Head of caudate nucleus (tissue), 42 donors: ENCODE measurements around the gene ADAMTS16.

ENCODE experiments used
- DNase-seq, 42 donors: peaks; one replicate each; pipeline versions ENCODE4 v3.0.0 to v3.0.0-alpha.2; 2020 to 2021; ENCODE audit warnings: mixed read lengths in 7 of 42
- intact Hi-C: fragments of 100-400 bp; cut with DNase I; formaldehyde crosslinking; loops from one replicate; pipeline ENCODE4 v1.15.0; 2022

Gene ADAMTS16

GRCh38 chr5:5351288-5351979 lies 211.3 kb downstream of the ADAMTS16 start:
- DNase-seq: no peak
- intact Hi-C loops: no loop called here

DNA sequence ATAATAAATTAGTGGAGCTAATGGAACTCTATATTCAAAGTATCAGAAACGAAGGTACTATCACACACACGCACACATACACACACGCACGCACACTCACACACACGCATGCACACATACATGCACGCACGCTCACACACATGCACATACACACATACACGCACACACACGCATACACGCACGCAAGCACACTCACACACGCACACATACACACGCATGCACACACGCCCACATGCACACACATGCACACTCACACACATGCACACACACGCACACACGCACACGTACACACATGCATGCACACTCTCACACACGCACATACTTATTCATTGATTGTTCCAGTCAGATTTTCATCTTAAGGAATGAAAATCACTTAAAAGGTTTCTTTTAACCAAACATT lies 212.5 kb downstream of the ADAMTS16 start:
- intact Hi-C loops: no loop called here
- no peak for DNase-seq

DNA sequence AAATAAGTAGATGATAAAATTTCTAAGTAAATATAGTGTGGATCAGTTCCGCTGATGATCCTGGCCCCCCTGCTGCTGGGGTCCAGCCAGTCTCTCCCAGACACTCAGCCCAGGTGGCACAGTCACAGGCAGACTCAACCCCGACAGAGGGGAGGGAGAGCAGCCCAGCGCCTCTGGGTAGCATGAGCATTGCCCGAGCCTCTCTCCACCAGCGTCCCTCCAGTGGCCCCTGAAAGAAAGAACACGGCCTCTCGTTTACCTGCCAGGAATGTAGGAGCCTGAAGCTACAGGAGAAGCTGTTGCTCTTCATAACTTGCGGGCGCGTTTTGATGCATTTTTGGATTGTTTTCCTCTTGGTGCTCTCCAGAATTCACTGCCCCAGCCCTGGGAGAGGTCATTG lies 213.6 kb downstream of the ADAMTS16 start:
- intact Hi-C loops: no loop called here
- no peak for DNase-seq

- no peak for DNase-seq
- intact Hi-C loops: no loop called here
Measured at GRCh38 chr5:5356765-5357164, 216.6 kb downstream of the ADAMTS16 start.

DNA sequence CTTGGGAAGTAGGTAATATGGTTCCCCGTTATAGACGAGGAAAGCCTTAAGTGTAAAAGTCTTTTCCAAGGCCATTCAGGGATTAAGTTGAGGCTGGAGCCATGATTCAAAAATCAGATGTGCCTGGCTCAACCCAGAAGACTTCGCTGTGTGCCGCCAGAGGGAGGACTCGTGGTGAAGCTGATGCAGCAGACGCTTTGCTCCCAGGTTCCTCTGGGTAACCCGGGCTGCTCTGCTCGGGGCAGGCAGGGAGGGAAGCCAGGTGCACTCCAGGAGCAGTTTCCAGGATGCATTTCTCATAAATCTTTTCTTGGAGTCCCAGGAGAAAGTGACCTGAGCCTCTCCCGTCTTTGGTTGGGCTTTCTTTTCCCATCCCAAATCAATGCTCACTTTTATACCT lies 219.5 kb downstream of the ADAMTS16 start:
- intact Hi-C loops: no loop called here
- no peak for DNase-seq

DNA sequence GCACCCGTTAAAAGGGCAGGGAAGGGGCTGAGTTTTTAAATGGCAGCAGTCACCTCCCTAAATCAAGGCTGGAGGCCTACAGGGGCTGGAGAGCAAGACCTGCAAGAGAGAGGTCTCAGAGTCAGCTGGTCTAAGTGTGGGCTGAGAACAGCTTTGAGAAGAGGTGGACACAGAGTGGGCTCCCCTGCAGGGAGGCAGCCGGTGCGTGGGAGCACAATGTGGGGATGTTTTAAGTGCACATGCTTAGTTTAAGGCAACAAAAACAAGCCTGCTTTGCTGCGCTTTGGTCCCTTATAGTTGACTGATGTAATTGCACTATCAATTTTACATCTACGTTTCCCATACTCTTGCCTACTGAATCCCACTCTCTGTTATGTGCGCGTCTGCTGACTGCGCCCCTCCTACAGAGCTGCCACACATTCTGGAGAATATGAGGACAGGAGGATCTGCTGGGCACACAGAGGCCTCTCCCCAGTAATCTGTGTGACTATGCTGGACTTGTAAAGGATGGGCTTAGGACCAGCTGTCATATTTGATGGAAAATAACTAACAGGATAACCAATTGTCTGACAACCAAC lies 220.3 kb downstream of the ADAMTS16 start:
- intact Hi-C loops: no loop called here
- DNase-seq: no peak

DNA sequence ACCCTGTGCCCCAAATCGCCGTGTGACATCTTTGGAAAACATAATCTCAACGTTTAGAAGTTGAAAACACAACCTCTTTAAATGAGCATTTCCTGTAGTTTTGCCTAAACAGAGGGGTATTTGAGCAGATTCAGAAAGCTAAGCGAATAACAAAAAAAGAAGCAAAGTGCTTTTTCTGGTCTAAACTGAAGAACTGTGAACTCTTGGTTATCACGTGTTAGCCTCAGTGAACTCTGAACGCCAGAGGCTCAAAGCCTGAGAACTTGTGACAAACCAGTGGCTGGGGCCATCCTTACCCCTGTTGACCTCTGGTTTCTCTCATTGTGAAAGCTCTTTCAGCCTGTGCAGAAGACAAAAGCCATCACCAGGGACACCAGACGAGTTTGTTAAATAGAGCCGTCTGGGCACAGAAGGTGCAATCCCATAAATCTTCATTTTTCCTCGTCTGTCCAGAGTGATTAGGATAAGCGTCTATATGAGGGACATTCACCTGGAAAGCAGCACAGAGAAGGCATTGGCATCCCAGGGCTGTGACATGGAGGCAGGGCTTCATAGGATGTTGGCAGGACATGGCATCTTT lies 220.9 kb downstream of the ADAMTS16 start:
- intact Hi-C loops: no loop called here
- no peak for DNase-seq

- DNase-seq: no peak
- intact Hi-C loops: no loop called here
Measured at GRCh38 chr5:5363045-5363444, 222.9 kb downstream of the ADAMTS16 start.

DNA sequence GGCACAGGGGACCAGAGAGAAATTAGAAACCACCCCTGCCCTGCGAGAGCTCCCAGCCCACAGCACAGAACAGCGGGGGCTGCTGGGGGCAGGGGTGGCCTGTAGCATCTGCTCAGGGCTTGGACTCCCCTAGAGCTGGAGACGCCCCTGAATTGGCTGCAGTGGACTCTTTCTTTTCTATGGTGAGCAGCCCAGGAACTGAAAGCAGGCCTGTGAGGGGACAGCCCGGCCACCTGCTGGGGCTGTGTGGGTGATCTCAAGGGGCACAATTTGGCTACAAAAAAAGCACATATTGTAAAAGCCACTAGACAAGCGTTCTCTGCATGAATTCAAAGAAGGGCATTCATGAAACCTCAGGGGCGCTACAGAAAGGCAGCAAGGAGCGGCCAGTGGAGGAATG lies 224.8 kb downstream of the ADAMTS16 start:
- intact Hi-C loops: no loop called here
- no peak for DNase-seq

DNA sequence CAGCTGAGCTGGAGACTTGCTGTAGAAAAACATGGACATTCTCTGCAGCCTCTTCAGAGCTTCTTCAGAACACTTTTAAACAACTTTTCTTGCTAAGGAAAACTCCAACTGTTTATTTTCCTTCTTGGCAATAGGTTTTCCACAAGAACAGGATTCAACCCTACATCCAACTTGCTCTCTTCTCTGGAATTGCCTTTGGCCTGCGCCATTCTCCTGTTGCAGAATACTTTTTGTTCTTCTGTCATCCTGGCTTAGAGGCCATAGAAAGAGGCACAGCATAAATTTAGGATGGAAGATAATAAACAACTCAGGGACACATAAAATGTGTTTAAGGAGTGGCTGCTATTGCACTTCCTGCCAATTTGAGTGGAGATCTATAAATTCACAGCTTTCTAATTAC lies 227.6 kb downstream of the ADAMTS16 start:
- no peak for DNase-seq
- intact Hi-C loops: no loop called here

DNA sequence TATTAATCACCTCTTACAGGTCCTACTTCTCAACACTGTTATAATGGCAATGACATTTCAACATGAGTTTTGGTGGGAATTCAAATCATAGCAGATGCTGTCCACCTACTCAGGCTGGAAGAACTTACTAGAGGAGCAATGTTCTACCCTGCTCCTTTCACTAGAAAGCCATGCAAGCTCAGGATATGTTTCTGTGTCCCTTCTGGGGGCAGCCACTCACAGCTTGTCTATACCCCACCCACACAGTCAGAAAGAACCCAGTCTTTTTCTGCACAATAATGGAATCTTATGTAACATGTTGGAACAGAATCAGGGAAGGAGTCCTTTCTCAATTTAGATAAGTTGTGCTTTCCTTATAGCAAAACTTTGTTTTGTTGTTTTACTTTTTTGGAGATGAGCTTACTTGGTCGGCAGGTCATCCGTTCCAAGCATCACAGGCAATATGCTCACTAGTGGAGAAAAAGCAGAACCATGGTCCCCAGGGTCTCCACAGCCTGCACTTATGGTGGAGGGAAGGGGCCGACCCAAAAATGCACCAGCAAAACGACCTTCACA lies 229.0 kb downstream of the ADAMTS16 start:
- intact Hi-C loops: no loop called here
- peak in 5 of 42 donors; percentile 10 to 53 (median 23) for DNase-seq
